ENCODE data around the gene NRN1L.

NRN1L gene

GRCh38 chr16:67878232-67878631 lies 6.5 kb upstream of the NRN1L start:
- Histone ChIP-seq H3K79me2 (ENCODE audit: insufficient read depth, low read depth) (peaks cover 28% of the 10 kb centered on the region), H3K27ac (no peak overlapping the region), H4K20me1 (ENCODE audit: insufficient read depth) (no peaks in the 10 kb centered on the region), H3K4me2 (no peak overlapping the region), H3K9ac (no peak overlapping the region), H3K4me3 (IDR thresholded peaks at IDR 0.05; ENCODE audit: insufficient read depth, low read depth, low read length) (no peak overlapping the region), H3K36me3 (ENCODE audit: insufficient read depth) (peaks cover 18% of the 10 kb centered on the region; the same call in 1 of the 2 replicates), H3K27me3 (ENCODE audit: insufficient read depth, low read depth) (no peaks in the 10 kb centered on the region), H3K4me1 (ENCODE audit: low read depth, poor library complexity, severe bottlenecking) (peaks cover 19% of the 10 kb centered on the region), H2AFZ (ENCODE audit: low read depth) (no peak overlapping the region)
- TF ChIP-seq, protein P1, sequence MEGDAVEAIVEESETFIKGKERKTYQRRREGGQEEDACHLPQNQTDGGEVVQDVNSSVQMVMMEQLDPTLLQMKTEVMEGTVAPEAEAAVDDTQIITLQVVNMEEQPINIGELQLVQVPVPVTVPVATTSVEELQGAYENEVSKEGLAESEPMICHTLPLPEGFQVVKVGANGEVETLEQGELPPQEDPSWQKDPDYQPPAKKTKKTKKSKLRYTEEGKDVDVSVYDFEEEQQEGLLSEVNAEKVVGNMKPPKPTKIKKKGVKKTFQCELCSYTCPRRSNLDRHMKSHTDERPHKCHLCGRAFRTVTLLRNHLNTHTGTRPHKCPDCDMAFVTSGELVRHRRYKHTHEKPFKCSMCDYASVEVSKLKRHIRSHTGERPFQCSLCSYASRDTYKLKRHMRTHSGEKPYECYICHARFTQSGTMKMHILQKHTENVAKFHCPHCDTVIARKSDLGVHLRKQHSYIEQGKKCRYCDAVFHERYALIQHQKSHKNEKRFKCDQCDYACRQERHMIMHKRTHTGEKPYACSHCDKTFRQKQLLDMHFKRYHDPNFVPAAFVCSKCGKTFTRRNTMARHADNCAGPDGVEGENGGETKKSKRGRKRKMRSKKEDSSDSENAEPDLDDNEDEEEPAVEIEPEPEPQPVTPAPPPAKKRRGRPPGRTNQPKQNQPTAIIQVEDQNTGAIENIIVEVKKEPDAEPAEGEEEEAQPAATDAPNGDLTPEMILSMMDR (conservative IDR thresholded peaks at IDR 0.05; ENCODE audit: low read depth, low read length) = no peak

DNA sequence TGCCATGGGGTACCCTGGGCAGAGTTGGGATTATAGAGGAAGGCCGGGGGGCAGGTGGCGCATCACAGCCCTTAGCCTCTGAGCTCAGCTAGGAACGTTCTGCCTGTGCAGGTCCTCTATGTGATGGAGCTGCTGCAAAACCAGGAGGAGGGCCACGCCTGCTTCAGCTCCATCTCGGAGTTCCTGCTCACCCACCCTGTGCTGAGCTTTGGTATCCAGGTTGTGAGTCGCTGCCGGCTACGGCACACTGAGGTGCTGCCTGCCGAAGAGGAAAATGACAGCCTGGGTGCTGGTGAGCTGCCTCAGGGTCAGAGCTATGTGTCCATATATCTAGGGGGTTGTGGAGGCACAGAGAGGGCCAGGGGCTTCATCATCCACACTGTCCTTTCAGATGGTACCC lies 5.8 kb upstream of the NRN1L start:
- H3K4me2 ChIP-seq = no peak overlapping the region
- H2AFZ ChIP-seq (ENCODE audit: low read depth) = no peak overlapping the region
- H3K9ac ChIP-seq = no peak overlapping the region
- peaks cover 22% of the 10 kb centered on the region for H3K79me2 ChIP-seq (ENCODE audit: insufficient read depth, low read depth)
- H3K4me3 ChIP-seq (IDR thresholded peaks at IDR 0.05; ENCODE audit: insufficient read depth, low read depth, low read length) = no peak overlapping the region
- TF ChIP-seq, protein P1 (conservative IDR thresholded peaks at IDR 0.05; ENCODE audit: low read depth, low read length) = no peak
- no peaks in the 10 kb centered on the region for H4K20me1 ChIP-seq (ENCODE audit: insufficient read depth)
- H3K4me1 ChIP-seq (ENCODE audit: low read depth, poor library complexity, severe bottlenecking) = peaks cover 18% of the 10 kb centered on the region
- H3K27me3 ChIP-seq (ENCODE audit: insufficient read depth, low read depth) = no peaks in the 10 kb centered on the region
- no peak overlapping the region for H3K27ac ChIP-seq
- H3K36me3 ChIP-seq (ENCODE audit: insufficient read depth) = peaks cover 18% of the 10 kb centered on the region; the same call in 1 of the 2 replicates

DNA sequence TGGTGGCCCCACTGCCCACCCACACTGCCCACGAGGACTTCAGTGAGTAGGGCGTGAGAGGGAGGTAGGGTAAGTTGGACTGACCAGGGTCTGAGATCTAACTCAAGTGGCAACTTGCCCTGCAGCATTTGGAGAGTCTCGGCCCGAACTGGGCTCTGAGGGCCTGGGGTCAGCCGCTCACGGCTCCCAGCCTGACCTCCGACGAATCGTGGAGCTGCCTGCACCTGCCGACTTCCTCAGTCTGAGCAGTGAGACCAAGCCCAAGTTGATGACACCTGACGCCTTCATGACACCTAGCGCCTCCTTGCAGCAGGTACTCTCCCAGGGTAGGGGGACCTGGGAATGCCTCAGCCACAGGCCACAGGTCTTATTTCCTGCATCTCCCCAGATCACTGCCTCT lies 5.2 kb upstream of the NRN1L start:
- Histone ChIP-seq H4K20me1 (ENCODE audit: insufficient read depth) (no peaks in the 10 kb centered on the region), H3K36me3 (ENCODE audit: insufficient read depth) (peaks cover 18% of the 10 kb centered on the region; the same call in 1 of the 2 replicates), H3K4me1 (ENCODE audit: low read depth, poor library complexity, severe bottlenecking) (peaks cover 11% of the 10 kb centered on the region), H2AFZ (ENCODE audit: low read depth) (no peak overlapping the region), H3K27me3 (ENCODE audit: insufficient read depth, low read depth) (no peaks in the 10 kb centered on the region), H3K27ac (no peak overlapping the region), H3K79me2 (ENCODE audit: insufficient read depth, low read depth) (peaks cover 15% of the 10 kb centered on the region), H3K4me3 (IDR thresholded peaks at IDR 0.05; ENCODE audit: insufficient read depth, low read depth, low read length) (no peak overlapping the region), H3K4me2 (no peak overlapping the region), H3K9ac (no peak overlapping the region)
- TF ChIP-seq, protein P1 (conservative IDR thresholded peaks at IDR 0.05; ENCODE audit: low read depth, low read length) = no peak

- Histone ChIP-seq H4K20me1 (ENCODE audit: insufficient read depth) (no peaks in the 10 kb centered on the region), H3K9ac (no peak overlapping the region), H2AFZ (ENCODE audit: low read depth) (no peak overlapping the region), H3K27ac (no peak overlapping the region), H3K79me2 (ENCODE audit: insufficient read depth, low read depth) (peaks cover 11% of the 10 kb centered on the region; the same call in 1 of the 2 replicates), H3K4me1 (ENCODE audit: low read depth, poor library complexity, severe bottlenecking) (peaks cover 7% of the 10 kb centered on the region), H3K4me2 (no peak overlapping the region), H3K4me3 (IDR thresholded peaks at IDR 0.05; ENCODE audit: insufficient read depth, low read depth, low read length) (no peak overlapping the region), H3K36me3 (ENCODE audit: insufficient read depth) (peaks cover 18% of the 10 kb centered on the region; the same call in 1 of the 2 replicates), H3K27me3 (ENCODE audit: insufficient read depth, low read depth) (no peaks in the 10 kb centered on the region)
- TF ChIP-seq, protein P1 (conservative IDR thresholded peaks at IDR 0.05; ENCODE audit: low read depth, low read length) = no peak
These were observed 4.7 kb upstream of the NRN1L start for GRCh38 chr16:67879936-67880335.
